ENCODE data around the gene STAP1.

The STAP1 gene

GRCh38 chr4:67554096-67554495 lies 4.4 kb upstream of the STAP1 start:
- H3K36me3 ChIP-seq (ENCODE audit: low read depth) = no peaks in the 10 kb centered on the region
- H3K4me1 ChIP-seq (ENCODE audit: insufficient read depth, poor library complexity, severe bottlenecking) = no peaks in the 10 kb centered on the region
- no peak for DNase-seq (ENCODE audit: low spot score)
- H3K9me3 ChIP-seq (ENCODE audit: severe bottlenecking) = no peaks in the 10 kb centered on the region
- no peak overlapping the region for H3K27ac ChIP-seq (ENCODE audit: poor library complexity, severe bottlenecking)
- ATAC-seq (ENCODE audit: low read depth) = no peak
- H3K4me3 ChIP-seq (ENCODE audit: severe bottlenecking) = no peak overlapping the region
- H3K27me3 ChIP-seq (ENCODE audit: insufficient read depth, poor library complexity, severe bottlenecking) = no peaks in the 10 kb centered on the region
- TF ChIP-seq, protein P1, sequence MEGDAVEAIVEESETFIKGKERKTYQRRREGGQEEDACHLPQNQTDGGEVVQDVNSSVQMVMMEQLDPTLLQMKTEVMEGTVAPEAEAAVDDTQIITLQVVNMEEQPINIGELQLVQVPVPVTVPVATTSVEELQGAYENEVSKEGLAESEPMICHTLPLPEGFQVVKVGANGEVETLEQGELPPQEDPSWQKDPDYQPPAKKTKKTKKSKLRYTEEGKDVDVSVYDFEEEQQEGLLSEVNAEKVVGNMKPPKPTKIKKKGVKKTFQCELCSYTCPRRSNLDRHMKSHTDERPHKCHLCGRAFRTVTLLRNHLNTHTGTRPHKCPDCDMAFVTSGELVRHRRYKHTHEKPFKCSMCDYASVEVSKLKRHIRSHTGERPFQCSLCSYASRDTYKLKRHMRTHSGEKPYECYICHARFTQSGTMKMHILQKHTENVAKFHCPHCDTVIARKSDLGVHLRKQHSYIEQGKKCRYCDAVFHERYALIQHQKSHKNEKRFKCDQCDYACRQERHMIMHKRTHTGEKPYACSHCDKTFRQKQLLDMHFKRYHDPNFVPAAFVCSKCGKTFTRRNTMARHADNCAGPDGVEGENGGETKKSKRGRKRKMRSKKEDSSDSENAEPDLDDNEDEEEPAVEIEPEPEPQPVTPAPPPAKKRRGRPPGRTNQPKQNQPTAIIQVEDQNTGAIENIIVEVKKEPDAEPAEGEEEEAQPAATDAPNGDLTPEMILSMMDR (IDR thresholded peaks at IDR 0.05; ENCODE audit: poor library complexity, severe bottlenecking) = no peak

DNA sequence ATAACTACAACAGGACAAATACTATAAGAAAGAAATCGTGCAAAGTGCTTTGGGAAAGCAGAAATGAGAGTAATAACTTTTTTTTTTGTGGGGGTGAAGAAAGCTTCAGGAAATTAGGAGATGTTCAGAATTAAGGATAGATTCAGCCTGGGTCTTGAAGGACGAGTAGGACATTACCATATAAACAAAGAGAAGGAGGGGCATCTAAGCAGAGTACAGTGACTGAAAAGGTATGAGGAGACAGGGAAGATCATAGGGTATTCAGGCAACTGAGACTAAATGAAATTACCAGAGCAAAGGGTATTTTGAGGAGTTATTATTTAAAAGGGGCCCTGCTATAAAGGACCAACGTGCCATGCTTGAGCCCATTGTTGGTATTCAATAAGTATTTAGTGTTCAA lies 3.1 kb upstream of the STAP1 start:
- no peak for ATAC-seq (ENCODE audit: low read depth)
- Histone ChIP-seq H3K27ac (ENCODE audit: poor library complexity, severe bottlenecking) (no peak overlapping the region), H3K36me3 (ENCODE audit: low read depth) (no peaks in the 10 kb centered on the region), H3K4me1 (ENCODE audit: insufficient read depth, poor library complexity, severe bottlenecking) (no peaks in the 10 kb centered on the region), H3K4me3 (ENCODE audit: severe bottlenecking) (no peak overlapping the region), H3K9me3 (ENCODE audit: severe bottlenecking) (no peaks in the 10 kb centered on the region), H3K27me3 (ENCODE audit: insufficient read depth, poor library complexity, severe bottlenecking) (no peaks in the 10 kb centered on the region)
- TF ChIP-seq, protein P1 (IDR thresholded peaks at IDR 0.05; ENCODE audit: poor library complexity, severe bottlenecking) = no peak
- no peak for DNase-seq (ENCODE audit: low spot score)

- DNase-seq (ENCODE audit: low spot score) (no peak), ATAC-seq (ENCODE audit: low read depth) (no peak)
- Histone ChIP-seq H3K9me3 (ENCODE audit: severe bottlenecking) (no peaks in the 10 kb centered on the region), H3K27ac (ENCODE audit: poor library complexity, severe bottlenecking) (no peak overlapping the region), H3K27me3 (ENCODE audit: insufficient read depth, poor library complexity, severe bottlenecking) (no peaks in the 10 kb centered on the region), H3K36me3 (ENCODE audit: low read depth) (no peaks in the 10 kb centered on the region), H3K4me3 (ENCODE audit: severe bottlenecking) (no peak overlapping the region), H3K4me1 (ENCODE audit: insufficient read depth, poor library complexity, severe bottlenecking) (no peaks in the 10 kb centered on the region)
- TF ChIP-seq, protein P1 (IDR thresholded peaks at IDR 0.05; ENCODE audit: poor library complexity, severe bottlenecking) = no peak
Observed at GRCh38 chr4:67556436-67556835, 2.1 kb upstream of the STAP1 start.

DNA sequence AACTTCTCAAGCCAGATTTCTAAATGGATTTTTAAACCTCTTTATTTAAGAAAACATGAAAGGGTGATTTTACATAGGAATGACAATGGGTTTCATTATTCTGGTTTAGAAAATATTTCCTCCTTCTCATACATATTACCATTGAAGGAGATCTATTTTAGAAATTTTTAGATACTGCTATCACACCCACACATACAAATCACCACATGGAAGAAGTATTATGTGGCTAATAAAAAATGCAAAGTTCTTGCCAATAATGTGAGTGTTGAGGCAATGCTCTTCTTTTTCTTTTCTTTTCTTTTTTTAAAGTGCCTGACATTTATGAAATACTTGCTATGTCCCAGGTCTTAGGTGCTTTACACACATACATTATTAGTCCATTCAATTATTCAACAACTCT lies 6.8 kb downstream of the STAP1 start:
- DNase-seq (ENCODE audit: low spot score) (no peak), ATAC-seq (ENCODE audit: low read depth) (no peak)
- H3K27ac ChIP-seq (ENCODE audit: poor library complexity, severe bottlenecking) = no peak overlapping the region
- H3K9me3 ChIP-seq (ENCODE audit: severe bottlenecking) = no peaks in the 10 kb centered on the region
- H3K4me1 ChIP-seq (ENCODE audit: insufficient read depth, poor library complexity, severe bottlenecking) = peaks cover 4% of the 10 kb centered on the region
- H3K36me3 ChIP-seq (ENCODE audit: low read depth) = no peaks in the 10 kb centered on the region
- no peaks in the 10 kb centered on the region for H3K27me3 ChIP-seq (ENCODE audit: insufficient read depth, poor library complexity, severe bottlenecking)
- no peak overlapping the region for H3K4me3 ChIP-seq (ENCODE audit: severe bottlenecking)
- TF ChIP-seq, protein P1 (IDR thresholded peaks at IDR 0.05; ENCODE audit: poor library complexity, severe bottlenecking) = no peak

DNA sequence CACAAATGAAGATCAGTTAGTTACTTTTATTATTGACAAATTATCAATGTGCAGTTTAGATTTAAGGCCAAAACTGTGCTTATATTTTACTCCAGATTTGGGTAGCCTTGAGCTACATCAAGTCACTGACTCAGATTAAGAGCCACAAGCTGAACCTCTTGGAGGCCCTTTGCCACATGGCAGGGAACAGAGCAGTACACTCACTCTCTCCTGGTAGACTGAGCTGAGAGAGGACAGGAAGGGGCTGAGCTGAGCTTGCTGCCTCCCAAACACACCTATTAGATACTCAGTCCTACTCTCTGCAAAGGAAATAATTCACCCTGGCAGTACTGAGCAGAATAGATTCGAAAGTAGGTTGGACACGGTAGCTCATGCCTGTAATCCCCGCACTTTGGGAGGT lies 7.8 kb downstream of the STAP1 start:
- Histone ChIP-seq H3K36me3 (ENCODE audit: low read depth) (no peaks in the 10 kb centered on the region), H3K27me3 (ENCODE audit: insufficient read depth, poor library complexity, severe bottlenecking) (no peaks in the 10 kb centered on the region), H3K27ac (ENCODE audit: poor library complexity, severe bottlenecking) (no peak overlapping the region), H3K4me1 (ENCODE audit: insufficient read depth, poor library complexity, severe bottlenecking) (peaks cover 4% of the 10 kb centered on the region), H3K4me3 (ENCODE audit: severe bottlenecking) (no peak overlapping the region), H3K9me3 (ENCODE audit: severe bottlenecking) (no peaks in the 10 kb centered on the region)
- TF ChIP-seq, protein P1 (IDR thresholded peaks at IDR 0.05; ENCODE audit: poor library complexity, severe bottlenecking) = no peak
- ATAC-seq (ENCODE audit: low read depth) (no peak), DNase-seq (ENCODE audit: low spot score) (no peak)

Data from RWPE2 (cell line).